Measurements from ENCODE around the gene WDFY4.

The WDFY4 gene

GRCh38 chr10:48736596-48736995 is 51.9 kb downstream of the WDFY4 start:
- DNase-seq (ENCODE audit: low spot score in 2 of 2) (no peak), ATAC-seq (replicated peaks; ENCODE audit: extremely low read depth, poor library complexity, severe bottlenecking) (no peak)
- H3K36me3 Mint-ChIP-seq (ENCODE audit: insufficient read depth): peaks cover 5% of the 10 kb centered on the region
- no peaks in the 10 kb centered on the region for H3K9me3 Mint-ChIP-seq
- H3K4me1 Mint-ChIP-seq: no peaks in the 10 kb centered on the region
- peaks cover 33% of the 10 kb centered on the region for H3K27me3 Mint-ChIP-seq
- no peak overlapping the region for H3K4me3 Mint-ChIP-seq
- no peak overlapping the region for H3K27ac Mint-ChIP-seq (ENCODE audit: low read depth)

GRCh38 chr10:48737886-48738285 is 53.2 kb downstream of the WDFY4 start:
- no peak overlapping the region for H3K4me3 Mint-ChIP-seq
- no peaks in the 10 kb centered on the region for H3K4me1 Mint-ChIP-seq
- H3K27ac Mint-ChIP-seq (ENCODE audit: low read depth): no peak overlapping the region
- no peaks in the 10 kb centered on the region for H3K9me3 Mint-ChIP-seq
- peaks cover 3% of the 10 kb centered on the region for H3K36me3 Mint-ChIP-seq (ENCODE audit: insufficient read depth)
- H3K27me3 Mint-ChIP-seq: peaks cover 27% of the 10 kb centered on the region
- DNase-seq (ENCODE audit: low spot score in 2 of 2): no peak
- no peak for ATAC-seq (replicated peaks; ENCODE audit: extremely low read depth, poor library complexity, severe bottlenecking)

DNA sequence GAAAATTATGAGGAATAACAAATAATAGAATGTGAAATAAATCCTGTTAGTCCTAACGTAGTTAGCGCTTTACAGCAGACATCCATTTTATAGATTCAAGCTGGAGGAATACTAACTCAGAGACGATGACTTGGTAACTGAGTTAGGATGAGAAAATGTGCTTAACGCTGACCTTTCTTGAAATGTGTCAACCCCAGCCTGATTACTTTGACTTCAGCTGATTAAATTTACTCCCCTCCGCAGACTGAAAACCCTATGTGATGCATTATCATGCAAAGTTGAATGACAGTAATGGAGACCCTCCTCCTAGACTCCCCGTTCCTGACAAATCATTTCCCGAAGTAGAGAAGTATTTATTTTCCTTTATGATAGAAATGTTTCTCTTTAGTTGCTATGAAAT is 54.5 kb downstream of the WDFY4 start:
- no peak for DNase-seq (ENCODE audit: low spot score in 2 of 2)
- H3K4me3 Mint-ChIP-seq: no peak overlapping the region
- H3K9me3 Mint-ChIP-seq: no peaks in the 10 kb centered on the region
- peaks cover 3% of the 10 kb centered on the region for H3K36me3 Mint-ChIP-seq (ENCODE audit: insufficient read depth)
- no peak for ATAC-seq (replicated peaks; ENCODE audit: extremely low read depth, poor library complexity, severe bottlenecking)
- H3K27me3 Mint-ChIP-seq: peaks cover 27% of the 10 kb centered on the region
- no peaks in the 10 kb centered on the region for H3K4me1 Mint-ChIP-seq
- H3K27ac Mint-ChIP-seq (ENCODE audit: low read depth): no peak overlapping the region

DNA sequence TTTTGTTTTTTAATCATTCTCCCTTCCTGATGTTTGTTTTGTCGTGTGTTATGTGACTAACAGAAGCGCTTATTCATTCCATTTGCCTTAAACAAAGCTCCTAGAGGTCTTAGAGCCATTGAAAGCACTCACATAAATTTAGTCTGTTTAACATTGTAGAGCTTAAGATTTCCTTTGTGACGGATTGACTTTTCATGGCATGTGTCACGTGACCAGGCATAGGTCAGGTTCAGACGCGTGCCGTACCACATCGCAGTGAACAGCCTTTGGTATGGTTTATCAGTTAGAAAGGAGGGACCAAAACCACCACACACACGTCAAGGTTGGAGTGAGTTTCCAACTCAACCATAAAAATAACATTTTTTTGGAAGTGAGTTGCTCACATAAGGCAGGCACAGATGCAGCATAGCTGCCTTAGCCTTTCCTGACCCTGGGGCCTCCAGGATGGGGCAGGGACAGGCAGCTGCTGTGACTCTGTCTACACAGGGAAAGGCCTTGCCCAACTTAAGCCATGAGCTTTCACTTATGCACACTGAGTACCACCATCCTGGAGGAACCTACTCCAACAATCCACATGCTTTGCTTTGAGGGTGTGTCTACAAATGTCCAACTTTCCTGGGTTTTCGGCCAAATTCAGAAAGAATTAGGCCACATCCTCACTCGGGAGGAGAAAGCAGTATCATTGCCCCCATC is 55.5 kb downstream of the WDFY4 start:
- Mint-ChIP-seq H3K4me3 (no peak overlapping the region), H3K27ac (ENCODE audit: low read depth) (no peak overlapping the region), H3K36me3 (ENCODE audit: insufficient read depth) (peaks cover 3% of the 10 kb centered on the region), H3K4me1 (no peaks in the 10 kb centered on the region), H3K9me3 (no peaks in the 10 kb centered on the region), H3K27me3 (peaks cover 27% of the 10 kb centered on the region)
- no peak for ATAC-seq (replicated peaks; ENCODE audit: extremely low read depth, poor library complexity, severe bottlenecking)
- DNase-seq (ENCODE audit: low spot score in 2 of 2): no peak

- H3K27me3 Mint-ChIP-seq: peaks cover 27% of the 10 kb centered on the region
- H3K9me3 Mint-ChIP-seq: no peaks in the 10 kb centered on the region
- H3K36me3 Mint-ChIP-seq (ENCODE audit: insufficient read depth): peaks cover 3% of the 10 kb centered on the region
- H3K27ac Mint-ChIP-seq (ENCODE audit: low read depth): no peak overlapping the region
- ATAC-seq (replicated peaks; ENCODE audit: extremely low read depth, poor library complexity, severe bottlenecking) (no peak), DNase-seq (ENCODE audit: low spot score in 2 of 2) (no peak)
- no peaks in the 10 kb centered on the region for H3K4me1 Mint-ChIP-seq
- H3K4me3 Mint-ChIP-seq: no peak overlapping the region
Measured at GRCh38 chr10:48740988-48741387, 56.3 kb downstream of the WDFY4 start.

DNA sequence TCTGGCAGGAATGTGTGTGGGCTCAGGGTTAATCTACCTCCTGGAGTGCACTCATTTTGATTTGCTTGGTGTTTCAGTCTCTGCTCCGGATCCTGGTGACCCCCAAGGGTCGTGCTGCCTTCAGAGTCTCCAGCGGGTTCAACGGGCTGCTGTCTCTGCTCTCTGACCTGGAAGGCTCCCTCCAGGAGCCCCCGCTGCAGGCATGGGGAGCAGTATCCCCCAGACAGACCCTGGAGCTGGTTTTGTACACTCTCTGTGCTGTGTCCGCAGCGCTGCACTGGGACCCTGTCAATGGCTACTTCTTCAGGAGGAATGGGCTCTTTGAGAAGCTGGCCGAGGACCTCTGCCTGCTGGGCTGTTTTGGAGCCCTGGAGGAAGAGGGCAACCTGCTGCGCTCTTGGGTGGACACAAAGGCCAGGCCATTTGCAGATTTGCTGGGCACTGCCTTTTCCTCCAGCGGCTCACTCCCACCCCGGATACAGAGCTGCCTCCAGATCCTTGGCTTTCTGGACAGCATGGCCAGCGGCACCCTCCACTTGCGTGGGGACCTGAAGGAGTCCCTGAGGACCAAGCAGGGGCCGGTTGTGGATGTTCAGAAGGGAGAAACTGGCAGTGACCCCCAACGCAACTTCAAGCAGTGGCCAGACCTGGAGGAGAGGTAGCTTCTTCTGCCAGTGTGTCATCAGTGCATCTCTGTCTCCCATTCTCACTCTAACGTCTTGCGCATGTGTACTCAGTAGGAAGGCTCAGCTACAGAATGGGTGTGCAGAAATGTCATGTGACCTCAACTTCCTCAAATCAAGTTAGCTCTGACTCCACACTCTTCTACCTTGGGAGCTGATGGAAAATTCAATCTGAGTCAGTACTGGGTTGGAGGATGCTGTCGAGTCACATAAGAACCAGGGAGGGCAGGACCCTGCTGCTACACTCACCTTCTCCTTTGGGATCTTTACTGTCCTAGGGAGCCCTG is 58.5 kb downstream of the WDFY4 start:
- peaks cover 16% of the 10 kb centered on the region for H3K27me3 Mint-ChIP-seq

DNA sequence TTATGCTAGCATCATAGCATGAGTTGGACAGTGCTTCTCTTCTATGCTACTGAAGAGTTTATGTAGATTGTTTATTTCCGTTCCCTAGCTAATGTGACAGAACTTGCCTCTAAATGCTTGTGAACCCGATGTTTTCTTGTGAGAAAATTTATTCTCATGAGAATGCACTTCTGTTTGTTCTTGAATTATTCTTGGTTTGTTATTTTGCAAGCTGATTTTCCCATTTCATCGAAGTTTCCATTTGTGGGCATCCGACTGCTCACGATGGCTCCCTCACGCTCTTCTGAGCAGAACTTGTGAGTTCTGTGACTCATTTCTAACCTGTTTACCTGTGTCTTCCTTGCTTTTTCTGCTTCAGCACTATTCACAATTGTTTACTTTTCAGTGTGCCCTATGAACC is 59.9 kb downstream of the WDFY4 start:
- DNase-seq (ENCODE audit: low spot score in 2 of 2) (no peak), ATAC-seq (replicated peaks; ENCODE audit: extremely low read depth, poor library complexity, severe bottlenecking) (no peak)
- peaks cover 6% of the 10 kb centered on the region for H3K9me3 Mint-ChIP-seq
- peaks cover 2% of the 10 kb centered on the region for H3K27me3 Mint-ChIP-seq
- H3K36me3 Mint-ChIP-seq (ENCODE audit: insufficient read depth): peaks cover 2% of the 10 kb centered on the region
- H3K4me1 Mint-ChIP-seq: no peaks in the 10 kb centered on the region
- no peak overlapping the region for H3K4me3 Mint-ChIP-seq
- H3K27ac Mint-ChIP-seq (ENCODE audit: low read depth): no peak overlapping the region

More for the DNA sequence above, 58.5 kb downstream of the WDFY4 start:
- ATAC-seq (replicated peaks; ENCODE audit: extremely low read depth, poor library complexity, severe bottlenecking) (no peak), DNase-seq (ENCODE audit: low spot score in 2 of 2) (no peak)
- peaks cover 3% of the 10 kb centered on the region for H3K36me3 Mint-ChIP-seq (ENCODE audit: insufficient read depth)
- no peak overlapping the region for H3K27ac Mint-ChIP-seq (ENCODE audit: low read depth)
- H3K4me1 Mint-ChIP-seq: no peaks in the 10 kb centered on the region
- peaks cover 6% of the 10 kb centered on the region for H3K9me3 Mint-ChIP-seq
- H3K4me3 Mint-ChIP-seq: no peak overlapping the region

GRCh38 chr10:48745662-48746245 is 61.1 kb downstream of the WDFY4 start:
- Mint-ChIP-seq H3K9me3 (peaks cover 6% of the 10 kb centered on the region), H3K4me3 (no peak overlapping the region), H3K27me3 (peaks cover 2% of the 10 kb centered on the region), H3K4me1 (no peaks in the 10 kb centered on the region), H3K36me3 (ENCODE audit: insufficient read depth) (no peaks in the 10 kb centered on the region), H3K27ac (ENCODE audit: low read depth) (no peak overlapping the region)
- DNase-seq (ENCODE audit: low spot score in 2 of 2): no peak
- no peak for ATAC-seq (replicated peaks; ENCODE audit: extremely low read depth, poor library complexity, severe bottlenecking)

GRCh38 chr10:48748573-48748972 is 63.9 kb downstream of the WDFY4 start:
- Mint-ChIP-seq H3K4me1 (no peaks in the 10 kb centered on the region), H3K9me3 (peaks cover 6% of the 10 kb centered on the region), H3K36me3 (ENCODE audit: insufficient read depth) (no peaks in the 10 kb centered on the region), H3K27me3 (peaks cover 6% of the 10 kb centered on the region), H3K27ac (ENCODE audit: low read depth) (no peak overlapping the region), H3K4me3 (no peak overlapping the region)
- DNase-seq (ENCODE audit: low spot score in 2 of 2) (no peak), ATAC-seq (replicated peaks; ENCODE audit: extremely low read depth, poor library complexity, severe bottlenecking) (no peak)

GRCh38 chr10:48749254-48749787 is 64.6 kb downstream of the WDFY4 start:
- Mint-ChIP-seq H3K4me3 (no peak overlapping the region), H3K9me3 (peaks cover 6% of the 10 kb centered on the region), H3K27me3 (peaks cover 6% of the 10 kb centered on the region), H3K36me3 (ENCODE audit: insufficient read depth) (no peaks in the 10 kb centered on the region), H3K4me1 (no peaks in the 10 kb centered on the region), H3K27ac (ENCODE audit: low read depth) (no peak overlapping the region)
- DNase-seq (ENCODE audit: low spot score in 2 of 2): no peak
- ATAC-seq (replicated peaks; ENCODE audit: extremely low read depth, poor library complexity, severe bottlenecking): no peak

DNA sequence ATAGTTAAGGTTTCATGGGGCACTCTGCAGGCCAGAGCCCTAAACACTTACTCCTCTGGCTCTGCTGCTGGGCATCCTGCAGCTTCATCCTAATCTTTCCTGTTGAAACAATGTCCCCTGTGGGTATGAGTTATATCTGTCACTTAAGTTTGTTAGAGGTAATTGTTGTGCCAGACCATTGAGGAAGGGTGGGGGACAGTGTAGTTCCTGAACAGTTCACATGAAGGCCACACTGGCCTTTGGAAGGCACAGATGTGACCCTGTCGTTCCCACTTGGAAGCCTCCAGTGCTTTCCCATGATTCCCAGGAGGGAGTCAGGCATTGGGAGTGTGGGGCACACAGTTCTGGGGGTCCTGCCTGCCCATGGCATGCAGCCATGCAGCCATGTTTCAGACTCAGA is 65.3 kb downstream of the WDFY4 start:
- Mint-ChIP-seq H3K4me3 (no peak overlapping the region), H3K4me1 (no peaks in the 10 kb centered on the region), H3K36me3 (ENCODE audit: insufficient read depth) (no peaks in the 10 kb centered on the region), H3K9me3 (peaks cover 6% of the 10 kb centered on the region), H3K27me3 (peaks cover 11% of the 10 kb centered on the region), H3K27ac (ENCODE audit: low read depth) (no peak overlapping the region)
- no peak for DNase-seq (ENCODE audit: low spot score in 2 of 2)
- ATAC-seq (replicated peaks; ENCODE audit: extremely low read depth, poor library complexity, severe bottlenecking): no peak

GRCh38 chr10:48750991-48751390 is 66.3 kb downstream of the WDFY4 start:
- H3K9me3 Mint-ChIP-seq: peaks cover 6% of the 10 kb centered on the region
- H3K27ac Mint-ChIP-seq (ENCODE audit: low read depth): no peak overlapping the region
- no peak for ATAC-seq (replicated peaks; ENCODE audit: extremely low read depth, poor library complexity, severe bottlenecking)

More at GRCh38 chr10:48750991-48751390, 66.3 kb downstream of the WDFY4 start:
- no peaks in the 10 kb centered on the region for H3K36me3 Mint-ChIP-seq (ENCODE audit: insufficient read depth)
- DNase-seq (ENCODE audit: low spot score in 2 of 2): no peak
- H3K27me3 Mint-ChIP-seq: peaks cover 19% of the 10 kb centered on the region
- H3K4me1 Mint-ChIP-seq: no peaks in the 10 kb centered on the region
- no peak overlapping the region for H3K4me3 Mint-ChIP-seq
